RKO (cell line): ENCODE results near the gene ZNF224.

Experiments used
- DNase-seq: peaks from one replicate; pipeline ENCODE4 v3.0.0-alpha.2; 2016; ENCODE audit warnings: low spot score

ZNF224 gene

DNA sequence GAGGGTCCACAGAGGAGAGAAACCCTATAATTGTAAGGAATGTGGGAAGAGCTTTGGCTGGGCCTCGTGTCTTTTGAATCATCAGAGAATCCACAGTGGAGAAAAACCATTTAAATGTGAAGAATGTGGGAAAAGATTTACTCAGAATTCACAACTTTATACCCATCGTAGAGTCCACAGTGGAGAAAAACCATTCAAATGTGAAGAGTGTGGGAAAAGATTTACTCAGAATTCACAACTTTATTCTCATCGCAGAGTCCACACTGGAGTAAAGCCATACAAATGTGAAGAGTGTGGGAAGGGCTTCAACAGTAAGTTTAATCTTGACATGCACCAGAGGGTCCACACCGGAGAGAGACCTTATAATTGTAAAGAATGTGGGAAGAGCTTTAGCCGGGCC lies 37.8 kb downstream of the ZNF224 start:
- DNase-seq = no peak

- DNase-seq = peak; percentile 82
Observed at GRCh38 chr19:44141191-44142058, 47.3 kb downstream of the ZNF224 start, which contains the start of gene ZNF234. TSS of gene ZNF234 (plus strand) at chr19:44141554. CDS start at chr19:44144633, 3,079 bp downstream.

GRCh38 chr19:44142059-44142433 lies 47.9 kb downstream of the ZNF224 start:
- DNase-seq = peak; percentile 67

GRCh38 chr19:44149776-44150175 lies 55.6 kb downstream of the ZNF224 start:
- DNase-seq = no peak

- DNase-seq = no peak
Observed at GRCh38 chr19:44151491-44151890, 57.3 kb downstream of the ZNF224 start.

DNA sequence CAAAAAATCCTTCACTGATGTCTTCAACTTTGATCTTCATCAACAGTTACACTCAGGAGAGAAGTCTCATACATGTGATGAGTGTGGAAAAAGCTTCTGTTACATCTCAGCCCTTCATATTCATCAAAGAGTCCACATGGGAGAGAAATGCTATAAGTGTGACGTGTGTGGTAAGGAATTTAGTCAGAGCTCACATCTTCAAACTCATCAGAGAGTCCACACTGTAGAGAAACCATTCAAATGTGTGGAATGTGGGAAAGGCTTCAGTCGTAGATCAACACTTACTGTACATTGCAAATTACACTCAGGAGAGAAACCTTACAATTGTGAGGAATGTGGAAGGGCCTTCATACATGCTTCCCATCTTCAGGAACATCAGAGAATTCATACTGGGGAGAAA lies 62.3 kb downstream of the ZNF224 start:
- DNase-seq = no peak
